Dedifferentiated amniotic fluid mesenchymal stem cell (primary cell): Measurements from ENCODE around the gene SLC22A23.

Source experiments
- DNase-seq: peaks from one replicate; pipeline ENCODE4 v3.0.0-alpha.2; 2016; ENCODE audit errors: extremely low spot score

SLC22A23 gene

DNA sequence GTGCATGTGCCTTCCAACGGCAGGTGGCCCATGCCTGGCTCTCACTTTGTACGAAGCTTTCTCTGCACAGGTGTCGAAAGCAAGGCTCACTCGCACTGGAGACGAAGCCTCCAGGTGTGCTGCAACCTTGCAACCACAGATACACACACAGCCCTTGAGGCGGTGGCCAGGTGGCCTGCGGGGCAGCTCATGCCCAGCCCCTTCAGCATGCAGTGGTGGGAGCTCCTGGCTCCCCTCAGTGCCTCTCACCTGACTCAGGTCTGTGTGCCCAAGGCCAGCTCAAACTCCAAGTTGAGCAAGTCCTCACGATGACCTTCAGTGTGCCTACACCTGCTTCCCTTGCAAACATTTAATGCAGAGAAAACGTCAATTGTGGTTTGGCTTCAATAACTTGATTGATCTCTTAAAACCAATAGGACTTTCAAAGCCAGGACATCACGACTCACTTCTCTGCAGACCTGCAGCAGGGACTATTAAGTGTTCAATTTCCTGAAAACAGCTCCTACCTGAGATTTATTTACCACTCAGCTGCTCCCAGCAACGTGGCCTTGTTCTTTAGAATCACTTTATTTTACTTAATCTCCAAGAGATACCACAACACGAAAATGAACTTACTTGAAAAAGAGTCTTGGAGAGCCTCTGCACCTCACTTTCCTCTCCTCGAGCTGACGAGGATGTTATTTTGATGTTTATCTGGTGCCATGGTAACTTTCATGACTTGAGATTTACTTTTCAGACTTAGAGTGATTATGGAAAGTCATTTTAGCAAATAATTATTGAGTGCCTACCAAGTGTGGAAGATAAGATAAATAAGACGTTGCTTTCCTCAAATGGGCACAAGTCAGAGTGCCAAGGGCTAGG is 86.3 kb downstream of the SLC22A23 start:
- no peak for DNase-seq

DNA sequence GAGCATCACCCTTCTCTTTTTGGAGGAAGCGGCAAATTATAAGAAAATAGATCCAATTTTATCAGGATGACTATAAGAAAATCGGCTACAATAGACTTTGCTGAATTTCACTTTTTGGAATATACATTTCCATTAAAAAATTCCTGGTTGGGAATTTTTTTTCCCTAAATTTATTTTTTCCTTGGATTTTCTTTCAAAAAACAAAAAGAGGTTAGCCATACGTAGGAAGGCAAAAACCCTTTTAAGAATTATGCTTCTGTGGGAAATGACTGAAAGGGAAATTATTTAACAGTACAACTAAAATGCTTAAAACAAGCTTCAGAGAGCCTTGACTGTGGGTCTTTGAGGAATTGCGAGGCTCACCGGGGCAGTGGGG is 86.9 kb downstream of the SLC22A23 start:
- no peak for DNase-seq

DNA sequence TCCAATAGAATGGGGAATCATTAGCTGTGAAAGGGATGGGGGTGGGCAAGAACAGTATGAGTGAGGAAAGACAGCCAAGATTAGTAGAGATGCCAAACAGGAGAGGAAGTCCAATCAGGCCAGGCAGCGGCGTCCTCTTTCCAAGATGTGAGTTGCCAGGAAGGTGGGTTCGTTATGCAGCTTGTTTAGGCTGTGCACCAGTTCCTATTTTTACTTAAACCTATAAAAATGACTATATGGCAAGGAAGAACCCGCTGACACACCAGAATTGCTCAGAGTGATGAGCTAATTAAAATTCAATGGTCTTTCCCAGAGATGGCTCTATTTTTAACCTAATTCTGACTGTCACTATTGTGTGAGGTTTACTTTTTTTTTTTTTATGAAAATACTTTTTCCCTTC is 88.2 kb downstream of the SLC22A23 start:
- DNase-seq = no peak

DNA sequence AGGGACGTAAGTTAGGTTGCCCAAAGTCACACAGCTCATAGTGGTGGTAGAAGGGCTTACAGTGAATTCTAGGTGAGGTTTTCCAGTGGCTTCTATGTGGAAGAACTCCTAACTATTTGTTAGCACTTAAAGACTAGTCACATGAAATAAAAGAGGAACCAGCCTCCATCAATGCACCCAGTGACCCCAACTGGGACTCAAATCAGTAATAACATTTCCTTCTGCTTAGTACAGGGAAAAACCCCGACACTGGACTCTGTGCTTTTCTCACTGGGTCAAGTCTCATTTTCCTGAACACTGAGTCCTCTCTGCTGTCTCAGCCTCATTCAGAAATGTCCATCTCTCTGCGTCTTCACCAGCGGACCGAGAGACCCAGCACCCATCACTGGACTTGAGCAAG is 89.2 kb downstream of the SLC22A23 start:
- DNase-seq = no peak

DNA sequence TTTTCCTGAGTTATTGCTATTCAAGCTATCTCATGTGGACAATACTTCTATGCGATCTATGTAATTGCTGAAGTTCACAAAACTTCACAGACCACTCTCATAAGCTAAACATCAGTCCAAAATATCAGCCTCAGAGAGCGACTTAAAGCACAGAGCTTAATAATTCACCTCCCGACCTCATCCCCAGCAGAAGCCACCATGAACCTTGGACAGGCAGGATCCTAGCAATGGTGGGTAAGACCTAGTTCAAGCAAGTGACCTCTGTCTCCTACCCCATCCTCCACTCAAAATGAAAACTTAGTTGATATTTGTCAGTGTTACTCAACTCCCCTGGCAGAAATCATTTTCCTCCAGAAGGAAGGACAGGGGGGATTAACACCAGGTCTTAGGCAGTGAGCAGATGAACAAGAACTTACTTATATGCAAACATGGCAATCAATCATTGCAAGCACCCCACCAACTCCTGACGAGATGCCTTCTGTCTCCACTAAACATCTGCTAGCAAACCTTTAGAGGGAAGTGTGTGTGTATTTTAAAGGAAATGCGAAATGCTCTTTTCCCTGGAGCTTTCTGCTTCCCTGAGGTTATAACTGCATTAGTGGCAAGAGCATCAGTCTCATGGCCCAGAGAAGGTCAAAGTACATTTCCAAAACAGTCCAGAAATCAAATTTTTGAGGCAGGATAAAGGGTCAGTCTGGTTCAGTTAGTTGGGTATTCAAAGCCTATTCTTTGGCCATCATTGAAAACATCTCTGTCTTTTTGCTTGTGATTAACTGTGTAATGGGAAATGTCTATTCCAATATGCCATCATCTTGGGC is 90.0 kb downstream of the SLC22A23 start:
- DNase-seq = no peak

DNA sequence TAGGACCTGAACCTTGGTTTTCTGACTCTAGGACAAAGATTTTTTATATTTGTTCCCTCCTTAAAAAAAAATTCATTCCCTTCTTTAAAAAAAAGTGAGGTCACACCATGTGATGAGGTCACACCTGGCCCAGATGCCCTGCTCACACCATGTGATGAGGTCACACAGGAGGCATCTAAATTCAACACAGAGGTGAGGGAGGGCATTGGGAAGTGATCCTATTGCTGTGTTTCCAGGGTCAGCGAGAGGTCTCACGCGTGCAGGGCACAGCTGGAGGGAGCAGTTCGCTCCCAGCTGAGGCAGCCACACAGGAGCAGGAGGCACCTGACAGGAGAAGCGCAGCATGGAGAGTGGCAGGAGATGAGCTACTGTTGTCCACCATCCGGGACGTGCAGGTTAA is 92.5 kb downstream of the SLC22A23 start:
- no peak for DNase-seq

DNA sequence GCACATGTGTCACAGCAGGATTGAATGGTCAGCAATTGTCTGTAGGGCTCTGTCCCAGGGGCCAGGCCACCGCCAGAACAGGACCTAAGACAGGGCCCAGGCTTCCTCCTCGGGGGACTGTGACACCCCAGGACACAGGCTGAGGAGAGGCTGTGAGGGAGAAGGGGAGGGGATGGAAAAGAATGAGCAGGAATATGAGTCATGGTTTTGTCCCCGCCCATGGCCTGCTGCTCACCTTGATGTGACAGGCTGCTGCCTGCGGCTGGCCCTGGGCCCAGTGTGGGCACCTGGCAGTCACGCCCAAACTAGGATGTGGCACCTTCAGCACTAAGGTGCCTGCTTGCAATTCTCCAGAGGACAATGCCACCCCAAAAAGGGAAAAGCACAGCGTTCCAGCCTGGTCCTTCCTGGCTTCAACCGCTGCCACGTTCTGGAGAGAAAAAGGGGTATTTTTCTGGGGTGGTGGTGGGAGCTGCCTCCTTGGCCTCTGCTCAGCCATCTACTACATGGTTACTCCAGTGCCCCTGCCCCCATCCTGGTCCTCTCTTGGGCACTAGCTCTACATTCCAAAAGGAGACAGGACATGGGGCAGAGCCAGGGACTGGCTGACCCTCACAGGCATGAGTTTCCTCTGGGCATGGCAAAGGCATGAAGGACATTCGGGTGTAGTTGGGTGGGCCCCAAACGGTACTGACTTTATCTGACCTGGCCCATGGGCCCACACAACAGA is 93.4 kb downstream of the SLC22A23 start:
- DNase-seq = no peak

DNA sequence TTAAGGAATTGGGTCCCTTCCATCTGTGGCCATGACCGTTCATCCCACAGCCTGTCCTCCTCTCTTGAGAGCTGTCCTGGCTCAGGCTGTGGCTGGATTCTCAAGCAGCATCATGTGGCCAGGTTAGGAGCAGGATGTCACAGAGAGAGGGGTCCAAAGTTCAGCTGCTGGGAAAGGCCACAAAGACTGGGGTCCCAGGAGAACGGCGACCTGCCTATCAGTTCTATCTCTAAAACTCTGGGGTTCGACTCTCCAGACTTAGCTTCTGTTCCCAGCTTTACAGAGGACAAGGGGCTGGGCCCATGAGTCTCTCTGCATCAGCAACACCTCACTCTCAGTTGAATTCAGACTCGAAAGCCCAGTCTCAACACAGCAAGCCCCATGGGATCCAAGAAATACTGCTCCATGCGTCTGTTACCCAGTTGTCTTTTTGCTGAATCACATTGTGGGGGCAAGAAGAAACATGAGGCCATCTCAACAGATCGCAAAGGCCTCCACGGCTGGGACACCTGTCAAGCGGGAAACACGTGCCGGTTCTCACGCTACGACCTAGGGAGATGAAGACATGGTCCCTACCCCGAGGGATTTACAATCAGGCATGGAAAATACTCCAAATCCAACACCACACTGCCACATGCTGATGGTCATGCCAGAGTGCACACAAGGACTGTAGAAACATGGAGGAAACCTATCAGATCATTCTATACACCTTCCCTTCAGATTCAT is 95.4 kb downstream of the SLC22A23 start:
- DNase-seq = no peak

DNA sequence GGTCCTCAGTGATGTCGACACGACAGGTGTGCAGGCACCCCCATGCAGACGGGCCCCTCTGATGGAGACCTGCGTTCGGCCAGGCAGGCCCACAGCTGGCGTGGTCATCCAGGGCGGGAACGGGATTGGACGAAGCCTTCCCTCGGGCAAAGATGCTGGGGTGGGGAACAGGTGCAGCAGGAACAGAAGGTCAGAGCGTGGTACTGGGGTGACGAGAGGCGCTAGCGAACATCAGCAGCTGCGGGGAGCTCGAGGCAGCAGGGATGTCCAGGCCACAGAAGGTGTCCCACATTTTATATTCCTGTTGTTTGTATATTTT is 96.2 kb downstream of the SLC22A23 start:
- DNase-seq = no peak

DNA sequence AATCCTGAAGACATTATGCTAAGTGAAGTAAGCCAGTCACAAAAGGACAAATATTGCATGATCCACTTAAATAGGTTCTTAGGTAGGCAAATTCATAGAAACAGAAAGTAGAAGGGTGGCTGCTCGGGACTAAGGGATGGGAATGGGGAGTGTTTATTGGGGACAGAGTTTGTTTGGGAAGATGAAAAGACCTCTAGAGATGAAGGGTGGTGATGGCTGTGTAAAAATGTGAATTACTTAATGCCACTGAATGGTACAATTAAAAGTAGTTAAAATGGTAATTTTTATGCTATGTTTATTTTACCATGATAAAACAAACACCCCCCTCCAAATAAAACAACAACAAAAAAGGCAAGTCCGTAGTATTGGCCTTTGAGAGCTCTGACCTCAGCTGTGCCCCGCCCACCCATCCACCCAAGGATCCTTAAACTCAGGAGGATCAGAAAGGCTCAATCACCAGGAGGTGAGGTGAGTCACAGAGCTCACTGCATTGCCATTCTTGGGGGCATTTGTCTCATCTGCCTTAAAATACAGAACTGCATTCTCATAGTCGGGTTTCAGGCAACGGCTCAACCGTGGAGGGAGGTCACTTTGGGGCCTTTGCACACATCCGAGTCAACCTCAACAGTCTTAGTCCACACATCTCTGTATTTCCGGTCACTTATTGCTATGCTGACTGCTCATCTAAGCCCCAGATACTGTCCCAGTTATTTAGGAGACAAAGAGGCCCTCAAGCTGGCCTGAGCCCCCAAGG is 96.7 kb downstream of the SLC22A23 start:
- DNase-seq = no peak

DNA sequence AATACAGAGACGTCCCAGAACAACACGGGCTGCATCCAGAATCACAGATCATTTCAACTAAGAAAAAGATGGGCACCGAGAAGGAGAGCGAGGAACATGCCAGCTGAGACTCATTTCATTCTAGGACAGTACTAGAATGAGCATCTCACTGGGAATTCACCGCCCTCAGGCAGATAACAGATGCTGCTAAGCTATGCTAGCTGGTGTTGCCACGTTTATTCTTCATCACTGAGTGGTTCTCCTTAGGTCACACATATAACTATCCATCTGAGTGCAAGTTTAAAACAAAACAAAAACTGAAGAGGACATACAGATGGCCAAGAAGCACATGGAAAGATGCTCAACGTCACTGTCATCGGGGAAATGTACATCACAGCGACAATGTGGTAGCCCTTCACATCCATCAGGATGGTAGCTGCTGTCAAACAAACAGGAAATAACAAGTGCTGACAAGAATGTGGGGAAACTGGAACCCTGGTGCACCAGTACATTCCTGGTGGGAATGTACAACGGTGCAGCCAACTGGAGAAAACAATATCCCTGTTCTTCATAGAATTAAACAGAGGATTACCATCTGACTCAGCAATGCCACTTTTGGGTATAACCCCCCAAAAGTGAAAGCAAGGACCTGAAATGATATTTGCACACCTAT is 97.6 kb downstream of the SLC22A23 start:
- no peak for DNase-seq

DNA sequence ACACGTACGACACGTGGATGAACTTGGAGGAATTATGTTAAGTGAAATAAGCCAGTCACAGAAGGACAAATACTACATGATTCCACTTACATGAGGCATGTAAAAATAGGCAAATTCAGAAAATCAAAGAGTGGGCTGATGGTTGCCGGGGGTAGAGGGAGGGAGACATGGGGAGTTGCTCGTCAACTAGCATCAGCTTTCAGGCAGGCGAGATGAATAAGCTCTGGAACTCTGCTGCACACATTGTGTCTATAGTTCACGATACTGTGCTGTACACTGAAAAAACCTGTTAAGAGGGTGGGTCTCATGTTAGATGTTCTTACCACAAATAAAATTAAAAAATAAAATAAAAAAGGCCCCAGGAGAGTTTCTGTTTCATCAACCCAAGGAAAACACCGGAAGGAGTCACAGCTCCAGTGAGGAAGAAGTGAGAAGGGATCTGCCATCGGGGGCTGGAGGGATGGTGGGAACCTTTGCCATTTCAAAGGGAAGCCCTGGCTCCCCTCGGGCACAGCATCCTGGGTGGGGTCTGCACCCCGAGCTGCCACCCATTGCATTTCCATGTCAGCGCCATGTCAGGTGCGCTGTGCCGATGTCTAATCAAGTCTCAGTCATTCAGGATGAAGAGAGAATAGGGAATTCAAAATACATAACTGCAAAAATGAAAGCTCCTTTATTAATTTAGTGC is 98.3 kb downstream of the SLC22A23 start:
- no peak for DNase-seq

DNA sequence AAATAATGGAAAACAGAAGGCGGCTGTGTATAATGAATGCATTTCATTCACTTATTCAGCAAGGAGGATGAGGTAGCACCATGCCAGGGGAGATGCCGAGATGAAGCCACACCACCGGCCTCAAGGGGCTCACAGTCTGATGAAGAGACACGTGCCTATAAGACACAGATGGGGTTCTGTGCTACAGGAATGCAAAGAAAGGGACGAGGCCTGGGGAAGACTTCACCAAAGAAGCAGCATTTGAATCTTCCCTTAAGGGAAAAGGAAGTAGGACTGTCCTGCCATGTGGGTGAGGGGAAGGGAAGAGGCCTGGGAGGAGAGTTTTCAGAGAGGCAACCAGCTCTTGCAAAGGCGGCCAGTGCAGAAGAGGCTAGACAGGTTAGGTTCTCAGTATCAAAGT is 99.2 kb downstream of the SLC22A23 start:
- DNase-seq = no peak

DNA sequence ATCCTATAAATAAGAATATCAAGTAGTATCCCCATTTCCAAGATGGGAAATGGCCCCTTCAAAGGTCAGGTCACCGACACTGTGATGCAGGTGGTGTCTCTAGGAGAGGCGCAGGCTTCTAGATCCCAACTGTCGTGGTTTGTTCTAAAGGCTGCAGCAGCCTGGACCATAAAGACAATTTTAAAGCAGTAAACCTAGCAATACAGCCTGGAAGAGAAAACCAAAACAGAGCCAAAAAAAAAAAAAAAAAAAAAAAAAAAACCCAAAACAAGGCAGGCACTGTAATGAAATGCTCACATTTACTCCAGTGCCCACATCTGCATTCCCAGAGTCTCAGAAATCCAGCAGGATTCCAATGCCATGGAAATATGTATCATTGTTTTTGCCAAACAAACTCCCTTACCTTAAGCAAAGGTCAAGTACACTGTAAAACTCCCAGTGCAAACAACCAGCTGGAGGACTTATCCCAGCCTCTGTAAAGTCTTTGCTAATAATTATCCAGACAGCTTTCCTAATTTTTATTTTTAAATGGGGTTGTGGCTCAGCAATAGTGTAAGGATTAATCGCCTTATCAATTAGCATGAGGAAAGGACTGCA is 99.9 kb downstream of the SLC22A23 start:
- no peak for DNase-seq

DNA sequence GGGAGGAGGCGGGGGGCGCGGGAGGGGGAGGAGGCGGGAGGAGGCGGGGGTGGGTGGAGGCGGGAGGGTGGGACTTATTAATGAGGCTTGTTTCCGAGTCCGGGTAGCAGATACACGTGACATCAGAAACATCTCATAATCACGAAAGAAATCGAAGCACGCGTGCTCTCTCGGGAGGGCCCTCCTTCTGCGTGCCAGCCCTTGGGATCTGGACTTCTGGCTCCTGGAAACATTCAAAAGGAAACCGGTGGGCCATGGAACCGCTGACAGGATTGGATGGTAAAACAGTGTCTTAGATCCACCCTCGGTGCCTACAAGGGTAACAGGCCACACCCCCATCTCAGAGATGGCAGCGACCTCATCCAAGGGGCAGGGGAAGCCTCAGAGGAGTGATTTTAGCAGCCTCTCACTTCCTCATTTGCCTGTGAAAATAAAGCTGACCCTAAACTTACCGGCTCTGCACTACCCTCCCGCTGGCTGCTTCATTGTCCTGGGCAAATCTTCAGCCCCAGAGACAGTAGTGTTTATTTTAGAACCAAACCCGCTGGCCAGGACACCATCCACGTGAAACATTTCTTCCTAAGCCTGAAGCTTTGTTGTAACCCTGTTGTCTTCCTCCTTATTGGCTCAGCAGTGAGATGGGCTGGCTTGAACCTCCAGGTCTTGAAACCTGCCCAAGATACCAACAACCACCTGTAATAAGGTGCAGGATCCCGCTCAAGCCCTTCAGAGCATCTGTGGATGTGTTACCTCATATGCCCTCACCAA is 100.6 kb downstream of the SLC22A23 start:
- no peak for DNase-seq

DNA sequence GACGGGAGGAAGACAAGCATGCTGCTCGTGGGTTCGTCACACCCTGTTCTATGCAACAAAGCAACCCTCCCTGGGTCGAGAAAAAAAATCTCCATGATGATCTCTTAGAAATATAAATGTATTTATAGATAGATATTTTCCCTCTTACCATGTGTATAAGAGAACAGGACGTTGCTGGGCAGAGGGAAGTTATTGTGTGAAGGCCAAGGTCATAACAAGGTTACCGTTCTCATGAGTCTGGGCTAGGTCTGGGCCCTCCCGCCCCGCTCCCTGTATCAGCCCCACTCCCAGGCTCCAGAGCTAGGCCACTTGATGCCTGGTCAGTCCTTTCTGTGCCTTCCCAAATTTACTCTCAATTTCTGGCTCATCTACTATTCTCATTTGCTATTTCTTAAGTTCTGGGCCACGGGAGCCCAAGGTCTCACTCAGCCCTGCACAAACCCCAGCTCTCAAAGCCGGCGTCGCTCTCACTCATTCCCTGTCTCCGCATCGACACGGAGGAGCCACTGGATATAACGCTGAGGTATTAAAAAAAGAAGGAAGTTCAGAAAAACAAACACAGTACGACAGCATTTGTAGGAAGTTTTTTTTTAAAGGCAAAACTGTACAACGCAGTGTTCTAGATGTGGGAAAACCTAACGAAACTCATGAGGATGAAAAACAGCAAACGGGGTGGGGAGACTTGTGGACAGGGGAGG is 101.3 kb downstream of the SLC22A23 start:
- no peak for DNase-seq

DNA sequence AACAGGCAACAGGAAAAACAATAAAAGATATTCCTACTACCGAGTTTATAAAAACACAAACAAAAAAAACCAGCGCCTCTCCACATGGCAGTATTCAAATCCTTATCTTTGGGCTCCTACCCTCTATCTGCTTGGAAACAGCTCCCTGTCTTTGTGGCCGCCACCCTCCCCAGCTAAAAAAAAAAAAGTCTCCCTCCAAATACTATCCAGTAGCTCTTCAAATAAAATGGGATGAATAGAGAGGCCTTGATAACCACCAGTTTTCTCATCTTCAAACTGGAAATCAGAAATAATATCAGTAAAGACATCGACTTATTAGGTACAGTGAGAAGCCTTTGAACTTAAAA is 101.9 kb downstream of the SLC22A23 start:
- DNase-seq = no peak

DNA sequence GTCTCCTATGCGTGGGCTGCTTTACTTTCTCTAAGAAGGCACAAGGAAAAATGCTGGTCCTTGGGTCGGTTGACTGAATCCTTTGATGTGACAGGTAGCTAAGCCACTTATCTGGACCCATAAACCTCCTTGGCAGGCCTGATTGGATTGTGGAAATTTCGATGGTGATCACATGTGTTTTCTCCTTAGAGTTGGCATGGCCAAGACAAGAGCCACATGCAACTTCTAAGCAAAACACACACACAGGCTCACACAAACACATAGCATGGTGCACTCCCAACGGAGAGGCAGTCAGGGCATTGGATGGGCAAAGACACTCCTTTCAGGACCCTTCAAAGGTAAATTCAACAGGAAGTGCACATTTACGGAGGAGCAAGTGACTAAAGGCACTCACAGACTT is 102.9 kb downstream of the SLC22A23 start:
- no peak for DNase-seq
